HG03442 (cell line): Measurements from ENCODE around the gene CACNA2D1.
"Not testable (repeated sequence)": the region's sequence is repeated elsewhere in the genome, so short reads cannot be mapped to it uniquely, and the experiment has no call there.

Source experiments
- ATAC-seq: cut with Tn5 transposase; IDR thresholded peaks from one replicate; pipeline ENCODE4 v1.9.1; 2021; ENCODE audit warnings: mild to moderate bottlenecking, moderate library complexity; ENCODE audit not compliant: unreplicated experiment

CACNA2D1 gene

GRCh38 chr7:82434275-82435022, 9.1 kb downstream of the CACNA2D1 start:
- ATAC-seq = no peak

GRCh38 chr7:82433507-82433906, 10.1 kb downstream of the CACNA2D1 start:
- no peak for ATAC-seq

GRCh38 chr7:82432743-82433142, 10.8 kb downstream of the CACNA2D1 start:
- ATAC-seq = not testable (repeated sequence)

GRCh38 chr7:82430500-82431465, 12.8 kb downstream of the CACNA2D1 start:
- ATAC-seq = no peak

- ATAC-seq = no peak
These were observed 14.2 kb downstream of the CACNA2D1 start for GRCh38 chr7:82429408-82429807.

- ATAC-seq = no peak
These were observed 15.2 kb downstream of the CACNA2D1 start for GRCh38 chr7:82428186-82428961.

- no peak for ATAC-seq
These were observed 20.1 kb downstream of the CACNA2D1 start for GRCh38 chr7:82423446-82423845.

- no peak for ATAC-seq
These were observed 24.4 kb downstream of the CACNA2D1 start for GRCh38 chr7:82419200-82419599.

GRCh38 chr7:82417898-82418297, 25.7 kb downstream of the CACNA2D1 start:
- no peak for ATAC-seq

GRCh38 chr7:82416402-82416801, 27.2 kb downstream of the CACNA2D1 start:
- no peak for ATAC-seq

- ATAC-seq = no peak
These were observed 29.2 kb downstream of the CACNA2D1 start for GRCh38 chr7:82414389-82414788.

- ATAC-seq = no peak
These were observed 30.3 kb downstream of the CACNA2D1 start for GRCh38 chr7:82413237-82413636.

GRCh38 chr7:82411732-82412131, 31.8 kb downstream of the CACNA2D1 start:
- ATAC-seq = no peak

- no peak for ATAC-seq
These were observed 33.1 kb downstream of the CACNA2D1 start for GRCh38 chr7:82410461-82410860.

- no peak for ATAC-seq
These were observed 36.6 kb downstream of the CACNA2D1 start for GRCh38 chr7:82406937-82407336.

GRCh38 chr7:82405301-82405700, 38.3 kb downstream of the CACNA2D1 start:
- no peak for ATAC-seq

GRCh38 chr7:82404652-82405051, 38.9 kb downstream of the CACNA2D1 start:
- ATAC-seq = no peak

- no peak for ATAC-seq
These were observed 39.5 kb downstream of the CACNA2D1 start for GRCh38 chr7:82404094-82404493.

- ATAC-seq = no peak
These were observed 45.6 kb downstream of the CACNA2D1 start for GRCh38 chr7:82397879-82398524.

- no peak for ATAC-seq
These were observed 47.2 kb downstream of the CACNA2D1 start for GRCh38 chr7:82396343-82396742.

GRCh38 chr7:82395147-82395546, 48.4 kb downstream of the CACNA2D1 start:
- ATAC-seq = no peak
